Endothelial cell (in vitro differentiated cells): ENCODE results near the gene RPE. TPM values are rescaled to one million over a fixed set of nuclear protein-coding genes. Genes with fewer than 3 reads are reported as not detected.

Experiments used
- DNase-seq: peaks from one replicate; pipeline ENCODE4 v3.0.0; 2021; ENCODE audit warnings: low spot score
- H3K27ac Mint-ChIP-seq: one replicate; pipeline ENCODE4 v1.8.0; 2021; ENCODE audit warnings: mixed read lengths, inconsistent platforms; ENCODE audit not compliant: unreplicated experiment
- H3K27me3 Mint-ChIP-seq: one replicate; pipeline ENCODE4 v1.8.0; 2021; ENCODE audit warnings: mild to moderate bottlenecking, moderate library complexity, mixed read lengths, inconsistent platforms; ENCODE audit not compliant: unreplicated experiment
- H3K36me3 Mint-ChIP-seq: one replicate; pipeline ENCODE4 v1.8.0; 2021; ENCODE audit warnings: mild to moderate bottlenecking, low read depth, mixed read lengths, inconsistent platforms; ENCODE audit not compliant: unreplicated experiment
- H3K4me1 Mint-ChIP-seq: one replicate; pipeline ENCODE4 v1.8.0; 2021; ENCODE audit warnings: mild to moderate bottlenecking, mixed read lengths, inconsistent platforms; ENCODE audit not compliant: unreplicated experiment
- H3K4me3 Mint-ChIP-seq: one replicate; pipeline ENCODE4 v1.8.0; 2021; ENCODE audit warnings: mild to moderate bottlenecking, mixed read lengths, inconsistent platforms; ENCODE audit not compliant: unreplicated experiment
- H3K9me3 Mint-ChIP-seq: one replicate; pipeline ENCODE4 v1.8.0; 2021; ENCODE audit warnings: mixed read lengths, inconsistent platforms; ENCODE audit not compliant: unreplicated experiment
- CTCF ChIP-seq: fragments of 200-600 bp; sonication (generic); IDR thresholded peaks from one replicate; pipeline ENCODE4 v1.5.0; 2021; ENCODE audit warnings: antibody characterized with exemption; ENCODE audit not compliant: unreplicated experiment
- total RNA-seq: library from RNA; stranded (reverse); fragmentation: NEBNext Ultra II Directional; extraction: Animal tissue kit (Norgen Biotek cat#: 25700); gene quantifications from one replicate; pipeline ENCODE4 v1.2.1, GENCODE V29; 2021; ENCODE audit not compliant: unreplicated experiment

The RPE gene
- total RNA-seq, 1 donor from 2014 or later = 41.0 TPM

DNA sequence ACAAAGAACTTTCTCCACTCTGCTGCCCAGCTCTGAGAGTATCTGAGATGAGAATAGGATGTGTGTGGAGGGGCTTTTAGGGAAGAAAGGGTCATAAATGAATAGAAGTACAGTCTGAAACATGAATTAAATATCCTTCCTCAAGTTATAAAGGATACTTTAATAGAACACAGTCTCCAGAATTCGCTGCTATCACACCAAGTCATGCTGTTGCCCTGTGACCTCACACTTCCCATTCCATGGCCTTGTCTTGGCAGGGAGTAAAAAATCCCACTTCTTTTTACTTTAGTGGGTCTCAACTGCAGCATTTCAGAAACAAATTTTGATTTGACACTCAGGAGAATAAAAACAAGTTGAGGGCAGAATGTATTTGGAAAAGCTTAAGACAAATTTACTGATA is 3.8 kb upstream of the RPE start:
- peaks cover 12% of the 10 kb centered on the region for H3K4me1 Mint-ChIP-seq
- no peak for DNase-seq
- H3K4me3 Mint-ChIP-seq = no peak overlapping the region
- no peak for TF ChIP-seq CTCF
- no peaks in the 10 kb centered on the region for H3K9me3 Mint-ChIP-seq
- H3K36me3 Mint-ChIP-seq = no peaks in the 10 kb centered on the region
- peaks cover 1% of the 10 kb centered on the region for H3K27me3 Mint-ChIP-seq
- no peak overlapping the region for H3K27ac Mint-ChIP-seq

DNA sequence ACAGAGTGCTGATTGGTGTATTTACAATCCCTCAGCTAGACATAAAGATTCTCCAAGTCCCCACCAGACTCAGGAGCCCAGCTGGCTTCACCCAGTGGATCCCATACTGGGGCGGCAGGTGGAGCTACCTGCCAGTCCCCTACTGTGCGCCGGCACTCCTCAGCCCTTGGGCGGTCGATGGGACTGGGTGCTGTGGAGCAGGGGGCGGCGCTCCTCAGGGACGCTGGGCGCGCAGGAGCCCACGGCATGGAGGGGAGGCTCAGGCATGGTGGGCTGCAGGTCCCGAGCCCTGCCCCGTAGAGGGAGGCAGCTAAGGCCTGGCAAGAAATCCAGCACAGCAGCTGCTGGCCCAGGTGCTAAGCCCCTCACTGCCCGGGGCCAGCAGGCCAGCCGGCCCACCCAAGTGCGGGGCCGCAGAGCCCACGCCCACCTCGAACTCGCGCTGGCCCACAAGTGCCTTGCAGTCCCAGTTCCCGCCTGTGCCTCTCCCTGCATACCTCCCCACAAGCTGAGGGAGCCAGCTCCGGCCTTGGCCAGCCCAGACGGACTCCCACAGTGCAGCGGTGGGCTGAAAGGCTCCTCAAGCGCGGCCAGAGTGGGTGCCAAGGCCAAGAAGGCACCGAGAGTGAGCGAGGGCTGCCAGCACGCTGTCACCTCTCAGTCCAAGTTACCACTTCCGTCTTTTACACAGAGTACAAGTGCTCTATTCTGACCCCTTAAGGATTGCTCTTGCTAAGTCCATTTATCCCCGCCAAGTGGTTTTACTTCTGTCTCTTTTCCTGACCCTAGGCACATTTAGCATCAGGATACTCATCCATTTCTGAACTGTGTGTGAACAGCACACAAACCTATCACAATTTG is 1.7 kb upstream of the RPE start:
- DNase-seq = no peak
- Mint-ChIP-seq H3K27me3 (peaks cover 1% of the 10 kb centered on the region), H3K27ac (no peak overlapping the region), H3K9me3 (no peaks in the 10 kb centered on the region), H3K36me3 (no peaks in the 10 kb centered on the region), H3K4me3 (no peak overlapping the region), H3K4me1 (peaks cover 16% of the 10 kb centered on the region)
- TF ChIP-seq CTCF = no peak

- Mint-ChIP-seq H3K36me3 (peaks cover 6% of the 10 kb centered on the region), H3K9me3 (no peaks in the 10 kb centered on the region), H3K27me3 (peaks cover 1% of the 10 kb centered on the region), H3K4me3 (peak overlapping the region; percentile 98), H3K4me1 (peaks cover 16% of the 10 kb centered on the region), H3K27ac (no peak overlapping the region)
- no peak for DNase-seq
- TF ChIP-seq CTCF = no peak
Observed at GRCh38 chr2:210003359-210003758, 921 bp downstream of the RPE start.

DNA sequence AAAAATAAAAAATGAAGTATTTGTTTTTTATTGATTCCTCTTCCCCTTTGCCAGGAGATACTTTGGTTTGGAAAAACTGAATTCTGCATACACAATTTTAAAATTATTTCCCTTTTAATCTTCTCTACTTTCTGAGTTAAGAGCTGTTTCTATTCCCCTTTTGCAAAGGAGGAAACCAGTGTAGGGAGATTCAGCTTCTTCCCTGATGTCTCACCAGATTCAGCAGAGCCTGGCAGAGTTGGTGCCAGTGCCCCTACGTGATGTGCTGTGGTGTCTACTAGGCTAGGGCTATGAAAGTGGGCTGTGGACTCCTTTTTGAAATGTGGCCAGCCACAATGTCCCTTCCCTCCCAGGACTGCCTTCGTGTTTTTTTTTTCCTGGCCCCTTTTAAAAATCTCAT is 2.4 kb downstream of the RPE start:
- Mint-ChIP-seq H3K36me3 (peaks cover 8% of the 10 kb centered on the region), H3K4me3 (no peak overlapping the region), H3K27ac (no peak overlapping the region), H3K4me1 (peaks cover 16% of the 10 kb centered on the region), H3K9me3 (no peaks in the 10 kb centered on the region), H3K27me3 (peaks cover 1% of the 10 kb centered on the region)
- no peak for DNase-seq
- TF ChIP-seq CTCF = no peak

DNA sequence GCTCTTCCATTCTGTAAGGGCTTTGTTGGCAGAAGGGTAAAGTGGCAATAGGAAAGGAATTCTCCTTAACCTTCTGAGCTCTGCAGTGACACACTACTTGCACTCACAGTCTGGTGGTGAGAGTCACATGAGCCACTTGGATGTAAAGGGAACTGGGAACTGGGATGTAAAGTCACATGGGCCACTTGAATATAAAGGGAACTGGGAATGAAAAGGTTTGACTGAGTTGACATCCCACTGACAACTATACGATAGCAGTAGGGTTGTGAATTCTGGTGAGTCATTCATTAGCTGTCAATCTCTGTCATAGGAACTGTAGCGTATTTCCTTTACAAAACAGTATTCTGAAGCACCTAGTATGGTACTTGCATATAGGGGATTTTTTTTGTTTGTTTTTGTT is 5.5 kb downstream of the RPE start:
- Mint-ChIP-seq H3K27ac (no peak overlapping the region), H3K4me1 (peaks cover 19% of the 10 kb centered on the region), H3K9me3 (no peaks in the 10 kb centered on the region), H3K36me3 (peaks cover 19% of the 10 kb centered on the region), H3K27me3 (no peaks in the 10 kb centered on the region), H3K4me3 (no peak overlapping the region)
- no peak for DNase-seq
- TF ChIP-seq CTCF = no peak
